PC-3 (cell line): ENCODE results near the gene PLXNA2.

ENCODE experiments used
- CTCF ChIP-seq: fragments of 300-600 bp; sonication (generic); conservative IDR thresholded peaks from 2 replicates; pipeline ENCODE4 v1.5.1; 2017; ENCODE audit warnings: antibody characterized with exemption, low read depth, mild to moderate bottlenecking, low read length
- EZH2 ChIP-seq: fragments of 300-600 bp; sonication (generic); IDR thresholded peaks from one replicate; pipeline ENCODE4 v1.6.1; 2017; ENCODE audit warnings: antibody characterized with exemption, mild to moderate bottlenecking, low read length; ENCODE audit not compliant: unreplicated experiment

DNA sequence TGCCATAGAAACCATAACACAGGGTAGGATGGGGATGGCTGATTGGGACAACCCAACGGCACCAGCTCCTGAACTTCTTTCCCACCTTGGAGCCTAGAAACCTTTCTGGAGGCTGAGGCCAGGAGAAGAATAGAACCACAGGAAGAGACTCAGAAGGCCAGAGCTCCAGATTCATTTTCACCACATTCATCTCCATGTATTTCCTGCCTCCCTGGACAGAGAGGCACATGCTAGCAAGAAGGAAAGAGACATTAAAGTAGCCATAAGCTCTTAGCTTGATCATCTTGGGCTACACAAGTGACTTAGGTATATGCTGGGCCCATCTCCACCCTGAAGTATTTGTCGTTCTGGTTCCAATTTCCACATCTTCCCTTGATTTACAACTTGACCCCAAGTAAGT lies 44.1 kb downstream of the PLXNA2 start:
- TF ChIP-seq CTCF: no peak
- TF ChIP-seq EZH2: no peak
